RKO (cell line): ENCODE data around the gene ATP9A.
"Not testable (repeated sequence)": the region's sequence is repeated elsewhere in the genome, so short reads cannot be mapped to it uniquely, and the experiment has no call there.

ENCODE experiments used
- DNase-seq: peaks from one replicate; pipeline ENCODE4 v3.0.0-alpha.2; 2016; ENCODE audit warnings: low spot score

Gene ATP9A, protein sequence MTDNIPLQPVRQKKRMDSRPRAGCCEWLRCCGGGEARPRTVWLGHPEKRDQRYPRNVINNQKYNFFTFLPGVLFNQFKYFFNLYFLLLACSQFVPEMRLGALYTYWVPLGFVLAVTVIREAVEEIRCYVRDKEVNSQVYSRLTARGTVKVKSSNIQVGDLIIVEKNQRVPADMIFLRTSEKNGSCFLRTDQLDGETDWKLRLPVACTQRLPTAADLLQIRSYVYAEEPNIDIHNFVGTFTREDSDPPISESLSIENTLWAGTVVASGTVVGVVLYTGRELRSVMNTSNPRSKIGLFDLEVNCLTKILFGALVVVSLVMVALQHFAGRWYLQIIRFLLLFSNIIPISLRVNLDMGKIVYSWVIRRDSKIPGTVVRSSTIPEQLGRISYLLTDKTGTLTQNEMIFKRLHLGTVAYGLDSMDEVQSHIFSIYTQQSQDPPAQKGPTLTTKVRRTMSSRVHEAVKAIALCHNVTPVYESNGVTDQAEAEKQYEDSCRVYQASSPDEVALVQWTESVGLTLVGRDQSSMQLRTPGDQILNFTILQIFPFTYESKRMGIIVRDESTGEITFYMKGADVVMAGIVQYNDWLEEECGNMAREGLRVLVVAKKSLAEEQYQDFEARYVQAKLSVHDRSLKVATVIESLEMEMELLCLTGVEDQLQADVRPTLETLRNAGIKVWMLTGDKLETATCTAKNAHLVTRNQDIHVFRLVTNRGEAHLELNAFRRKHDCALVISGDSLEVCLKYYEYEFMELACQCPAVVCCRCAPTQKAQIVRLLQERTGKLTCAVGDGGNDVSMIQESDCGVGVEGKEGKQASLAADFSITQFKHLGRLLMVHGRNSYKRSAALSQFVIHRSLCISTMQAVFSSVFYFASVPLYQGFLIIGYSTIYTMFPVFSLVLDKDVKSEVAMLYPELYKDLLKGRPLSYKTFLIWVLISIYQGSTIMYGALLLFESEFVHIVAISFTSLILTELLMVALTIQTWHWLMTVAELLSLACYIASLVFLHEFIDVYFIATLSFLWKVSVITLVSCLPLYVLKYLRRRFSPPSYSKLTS

DNA sequence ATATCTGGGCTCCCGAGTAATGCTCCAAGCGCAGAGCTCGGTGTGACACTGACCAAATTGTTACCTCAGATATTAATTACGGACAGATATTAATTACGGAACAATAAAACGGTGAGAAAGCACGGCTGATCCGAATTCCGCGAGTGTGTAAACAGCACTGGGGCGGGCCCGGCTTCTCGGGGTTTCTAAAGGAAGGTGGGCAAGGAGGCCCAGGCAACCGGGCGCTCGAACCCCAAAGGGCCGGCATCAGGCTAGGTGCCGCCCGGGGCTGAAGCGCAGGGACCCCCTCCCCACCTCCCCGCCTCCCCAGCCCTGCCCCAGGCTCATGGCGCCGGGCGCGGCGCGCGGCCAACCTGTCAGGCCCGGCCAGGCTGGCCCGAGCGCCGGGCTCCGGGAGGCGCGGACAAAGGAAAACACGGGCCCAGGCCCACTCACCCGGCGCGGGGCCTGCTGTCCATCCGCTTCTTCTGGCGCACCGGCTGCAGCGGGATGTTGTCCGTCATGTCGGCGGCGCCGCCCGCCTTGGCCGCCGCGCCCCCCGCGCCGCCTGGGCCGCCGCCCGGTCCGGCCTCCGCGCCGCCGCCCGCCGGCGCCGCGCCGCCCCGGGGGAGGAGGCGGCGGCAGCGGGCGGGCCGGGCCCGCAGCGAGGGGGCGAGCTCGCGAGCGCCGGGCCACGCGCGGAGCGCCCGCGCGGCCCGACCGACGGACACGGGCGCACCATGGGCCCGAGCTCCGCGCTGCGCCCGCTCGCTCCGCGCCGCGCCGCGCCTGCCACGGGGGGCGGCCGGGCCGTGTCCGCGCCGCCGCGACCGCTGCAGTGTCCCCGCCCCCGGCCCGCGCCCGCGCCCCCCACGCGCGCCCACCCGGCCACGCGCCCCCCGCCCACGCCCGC is at the start of gene ATP9A:
Gene ATP9A, minus strand, starts transcription at position 524 of the 892 bp plus-strand sequence. Its CDS starts 21 bp downstream, at position 503.
- no peak for DNase-seq

DNA sequence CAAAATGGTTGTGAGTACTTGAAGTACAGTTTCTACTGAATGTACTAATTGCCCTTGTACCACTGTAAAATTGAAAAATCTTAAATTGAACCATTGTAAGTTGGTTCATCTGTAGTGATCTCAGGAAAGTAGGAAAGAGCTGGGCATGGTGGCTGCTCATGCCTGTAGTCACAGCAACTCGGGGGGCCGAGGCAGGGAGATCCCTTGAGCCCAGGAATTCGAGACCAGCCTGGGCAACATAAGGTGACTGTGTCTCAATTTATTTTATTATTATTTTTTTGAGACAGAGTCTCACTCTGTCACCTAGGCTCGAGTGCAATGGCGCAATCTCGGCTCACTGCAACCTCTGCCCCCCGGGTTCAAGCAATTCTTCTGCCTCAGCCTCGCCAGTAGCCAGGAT is 48.7 kb upstream of the ATP9A start:
- DNase-seq: not testable (repeated sequence)

DNA sequence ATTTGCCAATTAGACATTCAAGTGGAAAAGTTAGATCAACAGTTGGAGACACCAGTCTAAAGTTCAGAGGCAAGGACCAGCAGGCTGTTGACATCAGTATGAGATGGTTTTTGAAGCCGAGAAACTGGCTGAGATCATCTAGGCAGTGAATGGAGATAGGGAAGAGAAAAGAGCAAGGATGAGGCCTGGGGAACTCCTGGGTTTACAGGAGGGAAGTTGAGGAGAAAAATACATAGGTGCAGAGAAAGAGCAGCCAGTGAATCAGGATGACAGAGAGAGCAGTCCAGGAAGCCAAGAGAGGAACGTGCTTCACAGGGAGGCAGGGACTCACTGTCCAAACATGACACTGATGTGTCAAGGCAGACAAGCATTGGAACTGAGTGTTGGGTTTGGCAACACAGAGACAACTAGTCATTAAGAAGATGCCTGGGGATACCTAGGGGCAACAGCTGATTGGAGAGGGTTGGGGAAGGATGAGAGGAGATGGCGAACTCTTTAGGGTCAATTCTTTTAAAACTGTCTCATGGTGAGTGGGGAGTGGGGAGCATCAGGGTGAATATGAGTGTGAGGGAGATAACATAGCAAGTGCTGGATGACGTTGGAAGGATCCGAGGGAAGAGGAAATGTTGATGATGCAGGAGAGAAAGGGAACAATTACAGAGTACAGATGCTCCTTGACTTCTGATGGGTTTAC is 47.3 kb upstream of the ATP9A start:
- no peak for DNase-seq

DNA sequence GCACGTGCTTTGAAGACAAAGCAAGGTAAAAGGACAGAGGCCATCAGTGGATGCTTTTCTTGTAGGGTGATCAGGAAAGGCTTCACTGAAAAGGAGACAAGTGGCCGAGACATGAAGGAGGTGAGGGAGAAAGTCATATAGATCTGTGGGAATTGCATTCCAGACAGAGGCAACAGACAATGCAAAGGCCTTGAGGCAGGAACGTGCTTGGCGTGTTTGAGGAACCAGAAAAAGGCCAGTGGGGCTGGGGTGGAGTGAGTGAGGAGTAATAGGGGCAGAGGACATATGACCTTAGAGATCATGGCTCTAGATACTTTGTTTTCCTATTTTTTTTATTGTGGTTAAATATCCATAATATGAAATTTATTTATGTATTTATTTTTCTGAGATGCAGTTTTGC is 44.7 kb upstream of the ATP9A start:
- DNase-seq: no peak

DNA sequence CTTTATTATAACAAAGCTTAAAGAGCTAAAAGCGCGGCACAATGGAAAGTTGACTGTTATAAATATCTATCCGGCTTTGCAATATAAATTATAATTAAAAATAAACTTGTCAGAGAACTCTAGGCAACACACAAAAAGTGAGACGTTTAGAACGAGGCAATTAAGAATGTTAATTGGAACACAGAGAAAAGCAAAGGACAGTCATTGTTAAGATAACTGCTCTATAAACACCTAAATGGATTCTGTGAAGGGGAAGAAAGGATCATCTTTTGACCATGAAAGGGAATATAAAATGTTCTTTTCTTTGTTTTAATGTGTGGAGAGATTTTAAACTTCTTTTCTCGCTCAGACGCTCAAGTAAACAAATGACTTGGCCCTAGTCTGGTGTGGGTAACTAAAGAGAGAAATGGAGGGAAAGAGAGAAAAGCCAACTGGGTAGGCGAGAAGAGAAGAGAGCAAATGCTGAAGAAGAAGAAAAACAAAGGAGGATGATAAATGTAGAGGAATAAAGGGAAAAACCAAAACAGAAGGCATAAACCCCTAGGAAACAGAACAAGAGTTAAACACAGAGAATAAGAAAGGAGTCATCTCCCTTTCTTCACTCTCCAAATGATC is 43.4 kb upstream of the ATP9A start:
- no peak for DNase-seq

DNA sequence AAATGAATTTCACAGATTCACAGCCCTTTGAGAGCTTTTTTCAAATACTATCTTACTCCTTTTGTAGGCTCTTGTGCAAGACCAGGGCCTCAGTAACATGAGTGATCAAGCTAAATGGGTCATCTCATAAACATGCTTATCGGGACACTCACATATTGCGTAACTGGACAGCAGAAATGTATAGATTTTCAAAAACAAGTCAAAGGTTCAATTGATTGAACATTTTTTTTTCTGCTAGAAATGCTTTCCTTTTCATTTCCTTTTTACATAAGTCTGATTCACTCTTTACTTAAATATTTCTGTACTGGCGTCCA is 42.8 kb upstream of the ATP9A start:
- DNase-seq: no peak

DNA sequence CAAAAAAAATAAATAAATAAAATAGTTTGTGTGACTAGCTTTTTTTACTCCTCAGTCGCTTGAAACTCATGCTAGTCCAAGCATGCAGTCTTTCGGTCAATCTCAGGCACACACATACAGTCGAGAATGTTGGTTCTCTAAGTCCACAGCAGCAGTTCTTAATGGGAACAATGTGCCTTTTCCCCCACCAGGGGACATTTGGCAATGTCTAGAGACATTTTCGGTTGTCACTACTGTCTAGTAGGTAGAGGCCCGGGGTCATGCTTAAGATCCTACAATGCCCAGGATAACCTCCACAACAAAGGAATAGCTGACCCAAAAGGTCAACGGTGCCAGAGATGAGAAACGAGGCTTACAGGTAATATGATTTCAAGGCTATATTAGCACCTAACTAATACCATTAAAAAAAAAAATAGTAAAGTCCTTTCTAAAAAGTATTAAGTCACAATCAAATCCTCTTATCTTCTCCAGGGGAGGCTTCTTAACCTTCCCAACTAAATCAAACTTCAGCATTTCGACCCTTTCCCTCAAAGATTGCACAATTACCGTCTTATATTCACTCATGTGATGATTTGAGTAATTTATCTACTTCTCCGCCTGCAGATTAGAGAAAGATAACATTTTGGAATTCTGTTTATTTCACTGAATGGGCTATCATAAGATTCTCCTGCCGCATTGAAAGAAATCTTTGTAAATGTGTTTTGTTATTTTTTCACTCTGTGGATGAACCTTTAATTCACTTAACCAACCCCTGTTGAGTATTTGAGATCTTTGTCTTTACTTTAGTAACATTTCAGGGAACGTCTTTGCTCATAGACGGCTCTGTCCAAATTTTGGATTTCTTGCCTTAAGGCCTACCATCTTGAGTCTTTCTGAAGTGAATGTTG is 42.2 kb upstream of the ATP9A start:
- DNase-seq: no peak

DNA sequence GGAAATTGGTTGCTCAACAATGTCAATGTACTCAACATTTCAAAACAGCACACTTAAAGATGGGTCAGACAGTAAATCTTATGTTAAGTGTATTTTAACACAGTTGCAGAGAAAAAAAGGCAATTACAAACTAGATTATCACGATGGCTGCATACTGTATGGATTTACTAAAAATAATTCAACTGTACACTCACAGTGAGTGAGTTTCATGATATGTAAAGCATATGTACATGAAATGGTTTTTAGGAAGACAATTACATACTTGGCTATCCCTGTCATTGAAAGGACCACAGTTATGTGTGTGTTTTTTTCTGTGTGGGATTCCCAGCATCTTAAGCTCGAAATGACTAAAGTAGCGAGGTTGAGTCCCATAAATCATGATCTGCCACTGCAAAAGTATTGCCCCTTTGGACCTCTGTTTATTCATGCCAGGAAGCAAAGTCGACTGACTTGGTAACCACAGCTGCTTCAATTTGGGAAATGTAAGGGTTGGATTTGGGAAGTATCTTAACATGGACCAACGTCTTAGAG is 39.6 kb upstream of the ATP9A start:
- no peak for DNase-seq

DNA sequence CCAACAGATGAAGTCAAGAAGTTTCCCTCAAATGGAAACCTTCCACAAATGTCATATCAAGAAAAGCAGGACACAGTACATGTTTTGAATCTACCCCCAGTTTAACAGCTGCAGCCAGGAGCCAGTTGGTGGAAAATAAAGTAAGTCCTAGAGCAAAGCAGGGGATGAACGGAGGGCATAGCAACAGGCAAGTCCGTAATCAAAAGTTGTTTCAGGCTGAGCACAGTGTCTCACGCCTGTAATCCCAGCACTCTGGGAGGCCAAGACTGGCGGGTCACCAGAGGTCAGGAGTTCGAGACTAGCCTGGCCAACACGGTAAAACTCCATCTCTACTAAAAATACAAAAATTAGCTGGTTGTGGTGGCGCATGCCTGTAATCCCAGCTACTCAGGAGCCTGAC is 36.6 kb upstream of the ATP9A start:
- DNase-seq: no peak

DNA sequence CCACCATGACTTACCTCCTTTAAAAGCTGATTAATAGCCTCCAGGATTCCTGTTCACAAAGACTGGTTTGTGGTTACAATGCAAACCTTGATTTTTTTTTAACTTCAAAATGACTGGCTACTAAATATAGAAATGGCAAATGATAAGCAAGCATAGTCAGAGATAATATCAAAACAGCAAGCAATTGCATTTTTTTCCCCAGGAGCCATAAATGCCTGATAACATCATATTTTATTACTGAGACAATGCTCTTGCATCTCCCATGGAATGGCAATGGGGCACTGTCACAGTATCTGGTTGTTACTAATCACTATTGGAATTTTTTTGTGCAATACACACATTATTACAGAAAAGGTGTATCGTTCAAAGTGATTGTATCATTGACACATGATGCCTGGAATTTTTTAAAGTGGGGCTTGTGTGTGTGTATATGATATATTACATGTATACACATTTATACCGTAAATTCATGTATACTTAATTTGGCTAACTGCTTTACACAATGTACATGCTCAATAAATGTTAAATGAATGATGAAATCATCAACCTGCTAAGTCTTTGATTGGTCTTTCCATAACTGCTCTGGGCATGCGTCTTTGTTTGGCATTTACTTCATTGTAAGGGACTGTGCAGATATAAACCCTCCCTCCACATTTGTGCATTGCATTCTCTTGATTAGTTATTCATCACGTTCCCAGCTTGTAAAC is 35.1 kb upstream of the ATP9A start:
- DNase-seq: no peak

DNA sequence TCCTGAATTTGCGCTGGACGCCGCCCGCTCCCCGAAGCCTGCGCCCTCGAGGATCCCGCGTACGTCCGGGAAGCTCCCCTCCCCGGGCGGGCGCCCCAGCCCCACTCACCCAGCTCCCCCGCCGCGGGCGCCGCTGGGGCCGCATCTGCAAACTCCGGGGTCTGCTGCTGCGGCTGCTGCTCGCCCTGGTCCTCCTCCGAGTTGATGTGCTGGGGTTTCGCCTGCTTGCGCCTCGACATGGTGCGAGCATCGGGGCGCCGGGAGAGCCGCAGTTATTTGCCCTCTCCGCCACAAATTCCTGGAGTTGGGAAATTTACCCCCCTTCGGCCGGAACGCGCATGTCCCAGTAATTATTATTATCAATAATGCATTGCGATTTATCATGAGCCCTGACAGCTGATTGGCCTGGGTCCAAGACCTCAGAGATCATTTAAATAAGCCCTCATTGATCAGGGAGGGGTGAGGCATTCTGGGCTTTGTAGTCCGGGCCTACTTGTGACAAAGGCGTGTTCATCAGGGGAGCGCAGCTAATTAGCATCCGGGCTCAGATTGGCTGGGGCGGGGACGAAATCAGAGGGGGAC is 34.1 kb upstream of the ATP9A start, which contains the start of gene SALL4:
Gene SALL4, minus strand, starts transcription at position 352 of the 582 bp plus-strand sequence. Its CDS starts 113 bp downstream, at position 239.
- DNase-seq: no peak

DNA sequence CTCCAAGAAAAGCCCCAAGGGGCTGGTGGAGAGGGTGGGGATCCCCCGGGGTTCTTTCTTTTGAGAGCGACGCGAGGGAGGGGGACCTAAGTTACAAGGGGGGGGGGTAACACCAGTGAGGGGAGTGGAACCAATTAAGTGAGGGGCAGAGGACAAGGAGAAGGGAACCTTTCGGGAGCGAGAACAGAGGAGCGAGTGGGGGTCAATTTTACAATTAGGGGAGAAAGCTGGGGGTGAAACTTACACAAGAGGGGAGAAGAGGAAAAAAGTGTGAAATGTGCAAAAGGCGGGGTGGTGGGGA is 33.6 kb upstream of the ATP9A start:
- DNase-seq: no peak

DNA sequence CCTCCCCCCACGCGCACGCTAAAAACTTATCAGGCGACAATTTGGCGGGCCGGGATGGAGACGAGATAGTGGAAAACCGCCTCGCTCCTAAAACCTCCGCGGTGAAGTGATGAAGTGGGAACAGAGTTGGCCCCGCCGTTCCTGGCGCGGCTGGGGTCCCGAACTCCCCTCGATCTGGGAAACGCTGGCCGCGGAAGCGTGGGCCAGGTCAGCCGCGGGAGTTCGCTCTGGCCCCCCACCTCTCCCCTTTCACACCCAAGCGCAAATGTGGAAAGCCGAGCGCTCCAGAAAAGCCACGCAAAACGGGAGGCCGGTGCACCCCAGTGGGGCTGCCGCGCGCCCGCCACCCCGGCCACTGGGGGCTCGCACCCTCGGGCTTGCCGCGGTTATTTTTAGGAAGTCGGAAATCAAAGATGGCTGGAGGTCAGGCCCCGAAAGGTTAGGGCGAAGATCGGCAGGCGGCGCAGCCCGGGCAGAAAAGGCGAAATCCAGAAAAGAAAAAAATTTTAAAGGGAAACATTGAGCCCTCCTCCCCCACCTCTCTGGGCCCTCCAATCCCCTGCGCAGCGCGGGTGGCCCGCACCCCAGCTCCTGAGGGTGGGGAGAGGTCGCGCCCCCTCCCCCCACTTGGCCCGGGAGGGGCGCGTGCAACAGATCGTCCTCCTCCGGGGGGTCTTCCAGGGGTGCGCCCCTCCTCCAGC is 33.1 kb upstream of the ATP9A start:
- no peak for DNase-seq

DNA sequence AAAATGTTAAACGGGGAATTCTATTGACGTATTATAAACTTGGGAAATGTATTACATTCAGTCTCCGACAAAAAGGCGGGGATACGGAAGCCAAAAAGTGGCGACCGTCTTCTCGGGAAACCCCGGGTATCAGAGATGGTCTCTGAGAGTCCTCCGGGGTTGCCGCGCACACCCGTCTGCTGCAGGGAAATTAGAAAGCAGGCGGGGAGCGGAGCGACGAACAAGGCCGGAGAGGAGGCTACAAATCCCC is 32.6 kb upstream of the ATP9A start:
- no peak for DNase-seq

DNA sequence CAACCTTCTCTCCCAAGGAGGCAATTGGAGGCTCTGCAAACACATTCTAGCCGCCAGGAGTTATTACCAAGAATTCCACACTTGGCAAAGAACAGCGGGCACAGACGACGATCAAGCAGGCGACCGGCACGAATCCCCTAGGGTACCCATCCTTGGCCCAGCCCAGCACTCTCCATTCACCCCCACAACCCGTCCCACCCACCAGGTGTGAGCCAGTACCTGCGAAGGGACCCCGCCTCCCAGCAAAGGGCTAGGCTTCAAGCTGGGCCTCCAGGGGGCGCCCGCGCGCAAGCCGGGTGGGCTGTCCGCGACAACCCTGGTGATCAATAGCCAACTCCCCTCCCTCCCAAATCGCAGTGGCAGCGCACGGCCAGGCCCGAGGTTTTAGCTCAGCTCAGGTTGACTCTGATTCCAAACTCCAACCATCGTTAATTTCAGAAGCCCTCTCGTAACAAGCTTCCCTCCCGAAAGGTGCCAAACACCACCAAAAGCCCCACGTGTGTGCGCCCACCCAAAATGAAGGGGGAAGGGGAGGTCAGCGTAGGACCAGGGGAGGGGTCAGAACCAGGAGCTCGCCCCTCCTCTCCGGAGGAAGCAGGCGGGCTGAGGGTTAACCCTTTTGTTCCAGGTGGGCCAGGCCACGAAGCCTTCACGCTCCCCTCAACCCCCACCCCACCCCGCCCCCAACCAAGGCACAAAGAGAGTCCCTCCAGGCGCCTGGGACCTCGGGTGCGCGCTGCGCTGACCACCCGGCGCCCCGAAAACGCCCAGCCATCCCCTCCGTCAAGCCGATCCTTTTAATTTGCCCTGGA is 32.1 kb upstream of the ATP9A start:
- DNase-seq: no peak

DNA sequence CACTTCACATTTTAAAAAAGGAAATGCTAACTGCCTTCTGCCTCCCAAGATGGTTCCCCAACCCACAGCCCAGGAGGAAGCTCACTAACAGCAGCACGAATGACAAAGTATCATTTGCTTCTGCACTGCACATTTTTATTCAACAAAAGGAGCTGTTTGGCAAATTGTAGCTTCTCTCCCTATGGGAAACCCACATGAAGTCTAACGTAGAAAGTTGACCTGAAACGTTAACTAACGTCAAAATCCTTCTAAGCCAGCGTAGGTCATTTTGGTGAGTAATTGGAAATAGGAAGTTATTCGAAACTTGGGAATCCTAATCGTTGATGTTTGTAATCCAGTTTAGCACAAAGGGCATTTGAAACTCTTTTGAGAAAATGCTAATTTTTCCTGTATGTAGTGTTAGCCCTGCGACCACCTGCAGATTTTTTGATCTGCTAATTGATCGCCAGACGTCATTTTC is 31.2 kb upstream of the ATP9A start:
- DNase-seq: no peak

DNA sequence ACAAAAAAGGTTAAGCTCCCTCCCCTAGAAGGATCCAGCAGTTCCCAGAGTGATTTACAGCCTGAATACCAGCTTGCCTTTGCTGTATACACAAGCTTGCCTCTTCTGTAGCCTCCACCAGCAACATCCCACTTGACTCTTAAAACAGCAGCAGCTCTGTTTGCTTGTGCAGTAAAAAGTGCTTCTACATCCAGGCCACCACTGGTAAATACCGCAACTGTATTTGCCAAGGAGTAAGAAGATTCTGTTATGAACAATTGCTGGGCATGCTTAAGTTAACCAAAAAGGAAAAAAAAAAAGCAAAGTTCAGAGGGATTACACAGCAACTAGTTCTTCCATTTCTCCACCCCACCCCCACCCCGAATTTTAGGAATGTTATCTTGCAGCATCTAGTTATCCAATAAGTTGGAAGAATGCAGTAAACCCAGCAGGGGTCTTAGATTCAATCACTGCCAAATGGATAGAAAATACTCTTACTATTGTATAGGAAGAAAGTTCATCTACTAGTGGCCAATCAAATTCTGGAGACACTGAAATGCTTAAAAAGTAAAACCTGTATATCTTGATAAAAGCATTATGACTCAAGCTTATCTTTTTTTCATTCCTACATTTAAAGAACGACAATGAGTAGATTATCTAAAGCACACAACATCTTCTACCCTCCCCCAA is 29.3 kb upstream of the ATP9A start:
- no peak for DNase-seq
